Body of pancreas (tissue), 4 donors: ENCODE data around the gene MPI. TPM values are rescaled to one million over a fixed set of nuclear protein-coding genes. Genes with fewer than 3 reads are reported as not detected.

Experiments
- ATAC-seq: fragments of 150-250 bp; one replicate; pipeline ENCODE4 v1.9.1; 2016
- DNase-seq, 4 donors: peaks; one replicate each; pipeline ENCODE4 v3.0.0-alpha.2; 2019
- H3K27ac ChIP-seq, 4 donors: fragments of 200-600 bp; sonication (generic); 1 replicate in 3 of 4; 2 replicates in 1 of 4; pipeline versions ENCODE4 v1.5.1 to v1.6.1; 2016 to 2019; ENCODE audit warnings: mild to moderate bottlenecking in 1 of 4, mixed read lengths in 1 of 4, moderate library complexity in 1 of 4
- H3K27me3 ChIP-seq, 2 donors: fragments of 200-600 bp; sonication (generic); one replicate each; pipeline ENCODE4 v1.6.0; 2016; ENCODE audit warnings: mild to moderate bottlenecking in 1 of 2
- H3K36me3 ChIP-seq, 2 donors: fragments of 200-600 bp; sonication (generic); replicated peaks in 1 of 2; 2 replicates each; pipeline ENCODE4 v1.5.1; 2016; ENCODE audit warnings: low read depth in 2 of 2; ENCODE audit not compliant: insufficient read depth in 1 of 2
- H3K4me1 ChIP-seq: fragments of 200-600 bp; sonication (generic); one replicate; pipeline ENCODE4 v1.6.0; 2016
- H3K4me3 ChIP-seq, 2 donors: fragments of 200-600 bp; sonication (generic); 1 replicate in 1 of 2; 2 replicates in 1 of 2; pipeline ENCODE4 v1.5.1; 2016 to 2019
- H3K9me3 ChIP-seq, 3 donors: fragments of 200-600 bp; sonication (generic); 1 replicate in 2 of 3; 2 replicates in 1 of 3; pipeline ENCODE4 v1.5.1; 2016
- CTCF ChIP-seq, 7 experiments: fragments of 450-650 bp in 4 of 7; fragments of 200-600 bp in 3 of 7; sonication (generic) in 3 of 7; IDR thresholded peaks; one replicate each; pipeline ENCODE4 v1.5.1; 2016 to 2019; ENCODE audit warnings: antibody characterized with exemption in 7 of 7
- POLR2A ChIP-seq, 3 donors: fragments of 450-650 bp; IDR thresholded peaks; one replicate each; pipeline ENCODE4 v1.6.1; 2016; ENCODE audit warnings: antibody characterized with exemption in 3 of 3, mild to moderate bottlenecking in 2 of 3
- WGBS, 2 donors: methylation state at CpG; one replicate each; pipeline ENCODE4 v1.1.5; 2017; 5-methylcytosine and 5-hydroxymethylcytosine counted together
- intact Hi-C: fragments of 100-400 bp; cut with DNase I; formaldehyde crosslinking; loops from one replicate; pipeline ENCODE4 v1.15.1; 2023
- total RNA-seq, 2 donors: library from RNA; depleted of rRNA; stranded (reverse); fragments of >200 nt; gene quantifications; one replicate each; pipeline ENCODE4 v1.1.0, GENCODE V29; 2016

MPI gene
- total RNA-seq, 2 donors from 2014 or later: 47.5 to 80.4 TPM

DNA sequence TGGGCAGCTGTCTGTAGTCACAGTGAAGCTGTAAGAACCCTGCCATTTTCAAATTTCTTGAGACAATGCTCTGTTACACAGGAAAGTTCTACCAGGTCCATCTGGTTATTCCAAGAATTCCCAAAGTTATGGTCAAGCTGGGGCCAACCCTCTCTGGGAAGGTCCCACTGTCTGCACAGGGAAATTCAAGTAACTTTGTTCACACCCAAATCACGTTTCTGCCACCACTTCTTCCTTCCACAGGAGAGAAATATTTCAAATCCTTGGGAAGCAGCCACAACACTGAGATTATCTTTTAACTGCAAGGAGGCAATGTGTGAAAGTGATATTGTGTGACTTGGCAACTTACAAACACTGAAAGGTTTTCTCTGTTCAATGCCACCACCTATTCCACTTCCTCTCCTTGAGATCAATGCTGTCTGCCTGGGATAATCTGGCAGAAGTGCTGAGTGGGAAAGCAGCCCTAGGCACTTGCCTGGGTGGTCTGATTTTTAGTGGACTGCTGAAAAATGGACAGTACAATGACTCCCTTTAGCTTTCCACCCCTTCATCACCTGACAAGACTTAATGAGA is 22.3 kb upstream of the MPI start:
- intact Hi-C loops: no loop called here
- Histone ChIP-seq H3K27me3 (no peaks in the 10 kb centered on the region), H3K4me1 (peaks cover 76% of the 10 kb centered on the region), H3K4me3 (no peak overlapping the region), H3K9me3 (no peaks in the 10 kb centered on the region), H3K36me3 (no peaks in the 10 kb centered on the region), H3K27ac (peak overlapping the region in 2 of 4 donors; percentile 42 to 68)
- WGBS, 2 donors: 0 to 5% methylated on average over 1 of the region's 1 CpG
- no peak for ATAC-seq
- TF ChIP-seq POLR2A (IDR thresholded peaks at IDR 0.05): no peak
- TF ChIP-seq CTCF (IDR thresholded peaks at IDR 0.05): no peak
- DNase-seq: no peak

- intact Hi-C loops: no loop called here
- ATAC-seq: no peak
- Histone ChIP-seq H3K4me3 (no peak overlapping the region), H3K27me3 (no peaks in the 10 kb centered on the region), H3K27ac (peak overlapping the region in 2 of 4 donors; percentile 42 to 68), H3K4me1 (peaks cover 74% of the 10 kb centered on the region), H3K9me3 (no peaks in the 10 kb centered on the region), H3K36me3 (no peaks in the 10 kb centered on the region)
- WGBS, 2 donors: 49 to 74% methylated on average over 6 of the region's 6 CpGs
- no peak for TF ChIP-seq CTCF (IDR thresholded peaks at IDR 0.05)
- peak in 1 of 3 donors; percentile 23 for TF ChIP-seq POLR2A (IDR thresholded peaks at IDR 0.05)
- DNase-seq: peak in 1 of 4 donors; percentile 59
Observed at GRCh38 chr15:74868059-74868458, 21.8 kb upstream of the MPI start.

DNA sequence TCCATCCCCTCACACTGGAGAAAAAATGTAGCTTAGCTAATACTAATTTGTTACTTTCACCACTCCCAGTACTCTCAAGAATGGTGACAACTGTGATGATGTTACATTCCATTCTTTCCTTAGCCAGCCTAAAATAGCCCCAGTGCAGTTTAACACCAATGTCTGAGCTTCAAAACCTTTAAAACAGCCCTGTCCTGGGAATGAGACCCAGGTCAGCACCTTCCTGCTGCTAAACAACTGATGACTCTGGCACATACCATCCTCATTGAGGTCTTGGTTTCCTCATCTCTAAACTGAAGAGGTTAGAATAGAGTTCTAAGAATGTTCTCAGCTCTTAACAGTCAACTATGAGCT is 20.5 kb upstream of the MPI start:
- Histone ChIP-seq H3K9me3 (no peaks in the 10 kb centered on the region), H3K36me3 (no peaks in the 10 kb centered on the region), H3K4me3 (no peak overlapping the region), H3K27me3 (no peaks in the 10 kb centered on the region), H3K27ac (peak overlapping the region in 2 of 4 donors; percentile 26 to 68), H3K4me1 (peaks cover 67% of the 10 kb centered on the region)
- intact Hi-C loops: no loop called here
- ATAC-seq: no peak
- TF ChIP-seq POLR2A (IDR thresholded peaks at IDR 0.05): no peak
- DNase-seq: no peak

DNA sequence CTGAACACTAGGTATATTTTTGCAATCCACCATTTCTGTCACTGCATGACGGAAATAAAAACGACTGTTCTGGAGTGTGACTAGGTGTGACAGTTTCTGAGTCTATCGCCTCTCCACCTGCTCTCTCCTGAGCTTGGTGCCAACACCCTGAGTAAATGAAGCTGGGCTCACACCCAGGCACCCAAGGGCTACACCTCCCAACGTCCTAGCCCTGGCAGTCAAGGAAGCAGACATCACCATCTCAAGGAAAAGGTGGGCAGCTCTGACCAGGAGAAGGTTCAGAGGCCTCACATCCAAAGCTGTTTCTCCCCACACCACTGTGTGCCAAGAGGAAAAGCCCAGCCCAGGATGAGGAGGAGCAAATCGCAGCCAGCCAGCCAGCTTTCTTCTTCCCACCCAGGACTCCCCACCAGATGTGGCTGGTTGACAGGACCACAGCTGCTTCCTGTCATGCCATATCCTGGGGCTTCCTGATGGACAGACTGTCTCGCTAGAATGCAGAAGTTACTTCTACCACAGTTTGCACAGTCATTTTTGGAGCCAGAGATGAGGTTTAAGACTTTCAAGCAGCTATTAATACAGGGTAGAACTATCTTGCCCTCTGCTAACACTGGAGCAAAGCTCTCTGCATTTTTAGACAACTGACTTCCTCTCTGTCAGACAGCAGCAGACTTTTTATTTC is 20.0 kb upstream of the MPI start:
- DNase-seq: peak in 3 of 4 donors; percentile 33 to 77 (median 39)
- no peak for ATAC-seq
- no peaks in the 10 kb centered on the region for H3K27me3 ChIP-seq
- H3K4me3 ChIP-seq: no peak overlapping the region
- 23 to 41% methylated on average over 5 to 6 of the region's 6 CpGs for WGBS, 2 donors
- intact Hi-C loops: no loop called here
- H3K36me3 ChIP-seq: no peaks in the 10 kb centered on the region
- H3K9me3 ChIP-seq: no peaks in the 10 kb centered on the region
- H3K4me1 ChIP-seq: peaks cover 67% of the 10 kb centered on the region
- H3K27ac ChIP-seq: peak overlapping the region in 2 of 4 donors; percentile 26 to 68
- TF ChIP-seq POLR2A (IDR thresholded peaks at IDR 0.05): peak in 1 of 3 donors; percentile 45
- no peak for TF ChIP-seq CTCF (IDR thresholded peaks at IDR 0.05)

DNA sequence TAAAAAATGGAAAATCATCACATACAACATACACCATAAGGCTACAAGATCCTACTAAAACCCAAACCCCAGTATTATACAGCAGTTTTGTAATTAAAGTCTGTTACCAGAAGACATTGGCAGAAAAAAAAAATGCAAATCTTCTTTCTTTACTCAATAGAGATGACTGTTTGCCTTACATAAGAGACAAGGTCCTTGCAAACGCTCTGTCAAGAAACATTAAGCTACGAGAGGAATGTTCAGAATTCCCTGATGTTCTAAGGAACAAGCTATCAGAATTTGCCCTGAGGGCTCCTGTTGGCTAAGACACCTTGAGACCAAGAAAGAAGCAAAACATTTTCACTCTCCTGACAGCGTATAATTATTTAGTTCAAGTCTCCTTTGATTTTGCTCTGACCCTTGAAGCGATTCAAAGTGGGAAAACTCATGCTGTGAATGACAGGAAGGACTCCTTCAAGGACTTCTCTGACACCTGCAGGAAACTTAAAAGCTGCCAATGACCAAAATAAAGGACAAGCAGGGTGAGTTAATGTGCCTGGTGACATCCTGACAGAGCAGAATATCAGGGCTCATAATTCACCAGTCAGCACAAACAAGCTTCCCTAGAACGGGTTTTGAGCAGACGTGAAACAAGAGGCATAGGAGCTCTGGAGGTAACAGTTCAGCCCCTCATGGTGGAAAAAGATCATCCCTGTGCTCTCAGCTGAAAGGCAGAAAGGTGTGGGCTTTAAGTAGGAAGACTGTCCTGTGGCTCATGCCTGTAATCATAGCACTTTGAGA is 19.2 kb upstream of the MPI start:
- Histone ChIP-seq H3K9me3 (no peaks in the 10 kb centered on the region), H3K27me3 (no peaks in the 10 kb centered on the region), H3K36me3 (no peaks in the 10 kb centered on the region), H3K4me3 (no peak overlapping the region), H3K4me1 (peaks cover 64% of the 10 kb centered on the region), H3K27ac (peak overlapping the region in 2 of 4 donors; percentile 26 to 68)
- WGBS, 2 donors: 19 to 30% methylated on average over 6 of the region's 6 CpGs
- intact Hi-C loops: no loop called here
- DNase-seq (no peak), ATAC-seq (no peak)
- TF ChIP-seq POLR2A (IDR thresholded peaks at IDR 0.05) (no peak), CTCF (IDR thresholded peaks at IDR 0.05) (no peak)
